Renal pelvis (tissue), 12 donors: ENCODE results near the gene RWDD3. TPM values are rescaled to one million over a fixed set of nuclear protein-coding genes. Genes with fewer than 3 reads are reported as not detected.

Experiments
- DNase-seq: peaks from one replicate; pipeline ENCODE4 v3.0.0-alpha.2; 2013
- long read RNA-seq, 16 experiments: transcript quantifications; one replicate each; lab custom pipeline, GENCODE V29; 2026
- polyA plus RNA-seq, 3 donors: library from polyadenylated mRNA; unstranded; fragments of 120-200 nt; gene quantifications; one replicate each; pipeline ENCODE4 v1.2.1, GENCODE V29; 2013; ENCODE audit not compliant: insufficient read length in 3 of 3

The RWDD3 gene, protein sequence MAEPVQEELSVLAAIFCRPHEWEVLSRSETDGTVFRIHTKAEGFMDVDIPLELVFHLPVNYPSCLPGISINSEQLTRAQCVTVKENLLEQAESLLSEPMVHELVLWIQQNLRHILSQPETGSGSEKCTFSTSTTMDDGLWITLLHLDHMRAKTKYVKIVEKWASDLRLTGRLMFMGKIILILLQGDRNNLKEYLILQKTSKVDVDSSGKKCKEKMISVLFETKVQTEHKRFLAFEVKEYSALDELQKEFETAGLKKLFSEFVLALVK
- 10 to 100 TPM; 40.1 to 46.0 (median 45.2) TPM for polyA plus RNA-seq
- long read RNA-seq, donor 1, transcript RWDD3-202 (4 exons, 1,235 nt), result major isoform, 5 of 11 reads
- long read RNA-seq, donor 1, partial matches to known transcripts, result 0 of 11 reads
- long read RNA-seq, donor 1, other reads (novel, unspliced or antisense), result 0 of 11 reads
- long read RNA-seq, donor 2, transcript RWDD3-202 (4 exons, 1,235 nt), result major isoform, 8 of 17 reads
- long read RNA-seq, donor 2, partial matches to known transcripts, result 0 of 17 reads
- long read RNA-seq, donor 2, other reads (novel, unspliced or antisense), result 0 of 17 reads
- long read RNA-seq, donor 3, transcript RWDD3-202 (4 exons, 1,235 nt), result major isoform, 9 of 15 reads
- long read RNA-seq, donor 3, partial matches to known transcripts, result 0 of 15 reads
- long read RNA-seq, donor 3, other reads (novel, unspliced or antisense), result 0 of 15 reads
- long read RNA-seq, donor 4, transcript RWDD3-202 (4 exons, 1,235 nt), result major isoform, 9 of 15 reads
- long read RNA-seq, donor 4, partial matches to known transcripts, result 0 of 15 reads
- long read RNA-seq, donor 4, other reads (novel, unspliced or antisense), result 0 of 15 reads
- long read RNA-seq, donor 5, partial matches to known transcripts, result 0 of 6 reads
- long read RNA-seq, donor 5, other reads (novel, unspliced or antisense), result 0 of 6 reads
- long read RNA-seq, donor 6, partial matches to known transcripts, result 6 of 14 reads
- long read RNA-seq, donor 6, other reads (novel, unspliced or antisense), result 0 of 14 reads
- long read RNA-seq, donor 7, partial matches to known transcripts, result 9 of 18 reads
- long read RNA-seq, donor 7, other reads (novel, unspliced or antisense), result 0 of 18 reads
- long read RNA-seq, donor 8, partial matches to known transcripts, result 0 of 7 reads
- long read RNA-seq, donor 8, other reads (novel, unspliced or antisense), result 0 of 7 reads
- long read RNA-seq, donor 9, transcript RWDD3-202 (4 exons, 1,235 nt), result major isoform, 7 of 24 reads
- long read RNA-seq, donor 9, partial matches to known transcripts, result 5 of 24 reads
- long read RNA-seq, donor 9, other reads (novel, unspliced or antisense), result 5 of 24 reads
- long read RNA-seq, donor 10, partial matches to known transcripts, result 6 of 14 reads
- long read RNA-seq, donor 10, other reads (novel, unspliced or antisense), result 0 of 14 reads
- long read RNA-seq, donor 11, partial matches to known transcripts, result 0 of 3 reads
- long read RNA-seq, donor 11, other reads (novel, unspliced or antisense), result 0 of 3 reads
- long read RNA-seq, donor 12, partial matches to known transcripts, result 8 of 16 reads
- long read RNA-seq, donor 12, other reads (novel, unspliced or antisense), result 0 of 16 reads
- long read RNA-seq, donor 13, partial matches to known transcripts, result 0 of 8 reads
- long read RNA-seq, donor 13, other reads (novel, unspliced or antisense), result 0 of 8 reads
- long read RNA-seq, donor 14, result 0 reads
- long read RNA-seq, donor 15, transcript RWDD3-202 (4 exons, 1,235 nt), result major isoform, 10 of 23 reads
- long read RNA-seq, donor 15, partial matches to known transcripts, result 8 of 23 reads
- long read RNA-seq, donor 15, other reads (novel, unspliced or antisense), result 0 of 23 reads
- long read RNA-seq, donor 16, transcript RWDD3-202 (4 exons, 1,235 nt), result major isoform, 5 of 11 reads
- long read RNA-seq, donor 16, partial matches to known transcripts, result 0 of 11 reads
- long read RNA-seq, donor 16, other reads (novel, unspliced or antisense), result 0 of 11 reads

DNA sequence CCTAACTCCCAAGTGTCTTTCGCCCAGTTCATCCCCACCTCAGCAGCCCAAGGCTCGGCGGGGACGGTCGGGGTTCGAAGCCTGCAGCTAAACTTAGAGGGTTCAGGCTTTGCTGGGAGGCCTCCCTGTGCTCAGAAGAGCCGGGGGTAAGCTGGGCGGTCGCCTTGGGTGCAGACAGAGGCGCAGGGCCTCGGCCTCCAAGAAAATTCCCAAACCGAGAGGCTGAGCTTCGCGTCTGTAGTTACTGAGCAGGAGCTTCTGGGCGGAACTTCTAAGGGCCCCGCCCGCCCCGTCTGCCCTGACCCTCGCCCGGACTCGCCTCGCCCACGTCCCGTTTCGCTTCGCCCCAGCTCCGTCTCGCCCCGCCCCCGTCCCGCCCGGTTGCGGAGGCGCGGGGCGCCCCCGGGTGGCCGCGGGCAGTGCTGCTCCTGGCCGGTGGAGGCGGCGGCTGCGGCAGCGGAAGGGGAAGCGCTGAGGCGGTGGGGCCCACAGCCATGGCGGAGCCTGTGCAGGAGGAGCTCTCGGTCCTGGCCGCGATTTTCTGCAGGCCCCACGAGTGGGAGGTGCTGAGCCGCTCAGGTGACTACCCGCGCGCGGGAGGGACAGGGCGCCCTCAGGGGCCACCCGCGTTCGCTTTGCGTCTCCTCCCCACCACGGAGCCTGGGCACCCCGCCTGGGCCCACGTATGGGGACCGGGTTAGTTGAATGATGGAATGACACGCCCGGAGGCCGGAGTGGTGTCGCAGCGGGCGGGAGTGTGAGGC, at the start of gene RWDD3:
RWDD3 (plus strand) TSS at position 474 of the 764 bp plus-strand sequence; CDS start at position 495, 21 bp downstream.
- DNase-seq, result peak; percentile 91

DNA sequence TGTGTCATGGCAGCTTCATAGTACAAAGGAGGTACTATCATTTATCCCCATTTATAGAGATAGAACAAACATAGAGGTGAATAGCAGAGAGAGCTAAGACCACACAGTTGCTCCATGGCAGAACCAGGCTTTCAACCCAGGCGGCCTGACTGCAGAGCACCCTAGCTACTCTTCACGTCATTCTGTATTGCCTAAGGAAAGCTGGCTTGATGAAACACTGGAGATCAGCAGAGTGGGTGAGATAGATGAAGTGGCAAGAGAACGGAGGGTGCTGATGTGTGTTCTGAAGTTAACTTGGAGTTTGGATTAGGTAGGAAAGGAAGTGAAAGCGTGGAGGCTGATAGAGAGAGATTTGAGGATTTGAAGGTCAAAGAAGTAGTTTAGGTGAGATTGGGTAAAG, 47.9 kb upstream of the RWDD3 start:
- no peak for DNase-seq

DNA sequence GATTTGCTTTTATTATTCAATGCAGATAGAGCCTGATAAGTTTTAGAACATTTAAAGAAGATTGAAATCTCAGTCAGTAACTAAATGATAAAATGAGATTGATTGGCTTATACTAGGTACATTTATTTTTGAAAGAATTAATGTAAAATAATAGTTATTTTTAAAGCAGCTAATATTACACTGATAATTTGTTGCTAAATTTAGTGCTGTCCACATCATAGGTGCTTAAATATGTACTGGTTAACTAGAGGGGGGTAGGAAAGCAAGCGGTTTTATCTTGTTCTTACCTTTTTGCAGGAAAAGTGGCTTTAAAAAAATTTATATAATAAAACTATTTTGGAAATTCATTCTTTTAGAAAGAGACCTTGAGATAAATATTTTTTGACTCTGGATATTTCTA, 40.4 kb upstream of the RWDD3 start:
- DNase-seq, result no peak

DNA sequence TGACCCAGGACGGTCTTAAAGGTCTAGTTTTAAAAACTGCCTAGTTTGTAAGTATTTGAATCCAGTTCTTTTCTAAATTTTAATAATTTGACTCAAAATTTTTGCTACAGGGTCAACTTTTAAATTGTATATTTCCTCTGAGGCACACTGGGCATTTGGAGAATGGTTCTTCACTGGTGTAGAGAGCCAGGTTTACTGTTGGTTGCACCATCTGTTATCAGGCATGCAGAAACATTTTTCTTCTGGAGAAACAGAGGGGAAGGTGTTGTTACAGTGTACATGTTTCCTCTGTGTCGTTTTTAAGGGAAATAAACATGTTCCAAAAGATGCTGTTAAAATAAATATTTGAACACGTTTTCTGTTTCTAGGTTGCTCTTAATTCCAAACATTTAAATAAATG, 39.0 kb upstream of the RWDD3 start:
- DNase-seq, result no peak

DNA sequence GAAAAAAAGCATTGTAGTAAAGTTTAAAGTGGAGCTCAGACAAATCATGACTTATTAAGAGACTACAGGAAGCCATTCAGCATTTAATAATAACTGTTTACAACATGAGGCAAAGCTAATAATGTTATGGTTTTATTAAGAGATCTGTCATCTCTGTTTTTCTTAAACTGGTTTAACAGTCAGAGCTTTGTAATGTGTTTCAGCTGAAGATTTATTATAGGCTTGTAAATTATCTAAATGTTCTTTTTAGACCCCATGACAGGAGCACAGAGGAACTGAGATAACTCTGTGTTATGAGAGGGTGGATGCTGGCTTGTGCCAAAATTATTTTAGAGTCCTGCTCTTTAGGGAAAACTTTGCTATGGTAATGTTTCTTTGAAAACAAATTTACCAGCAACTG, 38.0 kb upstream of the RWDD3 start:
- DNase-seq, result peak; percentile 29

DNA sequence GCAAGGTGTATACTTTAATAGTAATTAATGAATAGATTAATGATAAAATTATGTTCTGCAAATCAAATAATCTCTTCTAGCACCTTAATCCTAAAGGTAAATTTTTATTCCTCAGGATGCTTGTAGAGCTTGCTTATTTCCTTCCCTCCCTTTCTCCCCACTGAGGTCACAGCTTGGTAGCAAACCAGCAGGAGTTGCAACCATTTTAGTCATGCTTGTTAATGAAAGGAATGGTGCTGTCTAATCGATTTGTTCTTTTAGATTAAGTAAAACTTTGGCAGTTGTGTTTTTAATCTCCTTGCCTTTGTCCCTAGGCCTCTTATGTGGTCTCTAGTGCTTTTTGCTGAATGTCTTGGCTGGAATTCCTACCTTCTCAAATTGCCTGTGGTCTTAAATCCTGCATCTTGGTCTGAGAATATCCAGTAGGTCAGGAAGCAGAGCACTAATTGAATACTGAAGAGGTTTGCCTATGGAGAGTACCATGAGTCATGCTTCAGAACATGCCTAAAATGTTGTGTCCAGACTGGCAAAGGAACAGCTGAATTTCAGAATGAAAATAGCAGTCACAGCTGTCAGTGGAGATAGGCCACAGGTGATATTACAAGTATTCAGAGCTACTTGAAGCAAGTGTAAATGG, 36.3 kb upstream of the RWDD3 start:
- DNase-seq, result no peak

DNA sequence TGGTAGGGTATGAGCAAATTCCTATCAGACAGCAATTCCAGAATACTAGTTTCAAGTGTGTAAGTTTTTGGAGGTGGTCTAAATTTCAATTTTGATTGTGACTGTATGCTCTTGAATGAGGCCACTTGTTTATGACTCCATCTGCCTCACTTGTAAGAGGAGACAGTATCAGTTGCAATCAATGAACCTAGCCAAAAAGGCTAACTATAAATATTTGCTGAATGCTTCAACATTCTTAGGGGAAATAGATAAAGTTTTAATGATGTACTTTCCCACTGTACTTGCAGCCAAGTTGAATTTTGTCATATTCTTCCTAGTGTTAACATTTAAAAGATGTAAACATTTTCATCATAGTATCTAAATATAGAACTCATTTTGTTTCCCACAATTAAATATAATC, 32.1 kb upstream of the RWDD3 start:
- DNase-seq, result no peak

DNA sequence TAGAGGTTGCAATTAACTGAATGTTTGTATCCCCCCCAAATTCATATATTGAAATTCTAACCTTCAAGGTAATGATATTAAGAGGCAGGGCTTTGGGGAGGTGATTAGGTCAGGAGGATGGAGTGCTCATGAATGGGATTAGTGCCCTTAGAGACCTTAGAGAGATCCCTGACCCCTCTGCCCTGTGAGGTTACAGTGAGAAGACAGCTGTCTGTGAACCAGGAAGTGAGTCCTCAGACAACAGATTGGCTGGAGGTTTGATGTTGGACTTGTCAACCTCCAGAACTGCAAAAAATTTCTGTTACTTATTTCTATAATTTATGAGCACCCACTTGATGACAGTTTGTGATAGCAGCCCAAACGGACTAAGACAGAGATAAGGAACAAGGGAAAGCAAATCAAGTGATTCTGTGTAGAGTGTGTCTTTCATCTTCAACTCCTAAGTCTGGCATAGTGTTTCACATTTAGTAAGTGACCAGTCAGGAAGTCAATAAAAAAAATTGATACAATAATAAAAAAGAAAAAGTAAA, 30.0 kb upstream of the RWDD3 start:
- DNase-seq, result no peak

DNA sequence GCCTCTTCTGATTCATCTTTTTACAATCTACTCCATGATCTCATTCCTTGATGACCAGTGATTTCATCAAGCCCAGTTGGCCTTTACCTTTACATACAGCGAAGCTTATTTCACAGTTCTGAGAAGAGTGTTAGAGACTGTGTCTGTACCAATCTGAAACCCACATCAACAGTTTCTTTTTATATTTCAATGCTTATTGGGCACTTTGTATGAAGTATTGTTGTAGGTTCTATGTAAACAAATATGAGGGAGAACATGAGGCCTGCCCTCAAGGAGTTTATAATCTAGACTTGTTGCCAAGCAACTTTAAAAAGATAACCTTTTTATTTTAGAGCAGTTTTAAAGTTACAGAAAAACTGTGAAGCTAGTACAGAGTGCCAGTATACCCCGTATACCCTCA, 27.5 kb upstream of the RWDD3 start:
- DNase-seq, result no peak

DNA sequence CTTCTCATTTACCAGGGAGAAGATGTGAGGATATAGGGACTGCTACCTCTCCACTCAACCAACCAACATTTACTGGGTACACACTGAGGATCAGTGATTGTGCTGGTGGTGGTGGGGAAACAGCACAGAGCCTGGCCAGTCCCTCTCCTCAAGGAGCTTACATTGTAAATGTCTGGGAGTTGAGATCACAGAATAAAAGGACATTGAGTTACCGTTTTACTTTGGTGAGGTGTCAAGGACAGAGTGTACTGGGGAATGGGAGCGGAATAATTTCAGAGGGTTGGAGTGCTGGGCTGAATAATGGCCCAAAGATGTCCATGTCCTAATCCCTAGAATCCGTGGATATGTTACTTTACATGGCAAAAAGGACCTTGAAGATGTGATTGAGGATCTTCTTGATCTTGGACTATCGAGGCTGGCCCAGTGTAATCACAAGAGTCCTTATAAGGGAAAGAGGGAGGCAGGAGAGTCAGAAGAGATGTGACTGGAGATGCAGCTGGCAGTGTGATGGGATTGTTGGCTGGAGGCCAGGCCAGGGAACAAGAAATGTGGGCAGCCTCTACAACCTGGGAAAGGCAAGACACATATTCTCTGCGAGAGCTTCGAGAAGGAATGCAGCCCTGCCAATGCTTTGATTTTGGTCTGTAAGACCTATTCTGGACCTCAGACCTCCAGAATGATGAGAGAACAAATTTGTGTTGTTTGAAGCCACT, 26.6 kb upstream of the RWDD3 start:
- no peak for DNase-seq

DNA sequence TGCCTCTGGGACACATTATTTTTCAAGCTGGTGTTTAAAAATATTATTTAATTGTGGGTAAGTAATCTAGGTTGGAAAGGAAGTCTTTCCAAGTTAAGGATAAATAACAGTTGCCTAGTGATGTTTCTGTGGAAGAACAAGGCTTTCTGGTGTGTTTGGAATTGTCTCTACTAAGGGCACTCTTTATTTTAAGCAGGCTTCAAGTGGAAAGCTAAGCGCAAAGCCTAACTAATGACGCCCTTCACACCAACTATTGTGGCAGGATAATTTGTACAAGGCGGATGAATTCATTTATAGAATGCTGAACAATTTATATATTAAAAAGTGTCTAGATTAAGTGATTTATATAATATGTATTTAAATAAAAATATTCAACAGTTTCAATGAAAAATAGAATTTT, 25.1 kb upstream of the RWDD3 start:
- DNase-seq, result no peak

DNA sequence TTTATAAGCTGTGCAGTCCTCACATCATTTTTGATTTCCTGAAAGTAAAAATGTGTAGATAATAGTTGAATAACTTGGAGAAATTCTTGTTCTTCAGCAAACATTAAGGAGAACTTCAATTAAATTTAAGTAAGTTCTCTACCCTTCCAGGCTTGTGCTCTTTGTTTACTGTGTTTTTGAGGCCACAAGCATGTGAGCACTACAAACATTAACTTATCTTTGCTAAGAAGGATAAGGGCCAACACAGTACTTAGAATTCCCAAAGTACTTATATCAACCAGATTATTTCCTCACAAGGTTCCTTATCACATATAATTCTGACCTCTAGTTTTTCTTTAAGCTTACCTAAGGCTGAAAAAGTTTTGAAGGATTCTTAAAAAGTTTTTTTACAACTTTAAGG, 24.7 kb upstream of the RWDD3 start:
- DNase-seq, result no peak

DNA sequence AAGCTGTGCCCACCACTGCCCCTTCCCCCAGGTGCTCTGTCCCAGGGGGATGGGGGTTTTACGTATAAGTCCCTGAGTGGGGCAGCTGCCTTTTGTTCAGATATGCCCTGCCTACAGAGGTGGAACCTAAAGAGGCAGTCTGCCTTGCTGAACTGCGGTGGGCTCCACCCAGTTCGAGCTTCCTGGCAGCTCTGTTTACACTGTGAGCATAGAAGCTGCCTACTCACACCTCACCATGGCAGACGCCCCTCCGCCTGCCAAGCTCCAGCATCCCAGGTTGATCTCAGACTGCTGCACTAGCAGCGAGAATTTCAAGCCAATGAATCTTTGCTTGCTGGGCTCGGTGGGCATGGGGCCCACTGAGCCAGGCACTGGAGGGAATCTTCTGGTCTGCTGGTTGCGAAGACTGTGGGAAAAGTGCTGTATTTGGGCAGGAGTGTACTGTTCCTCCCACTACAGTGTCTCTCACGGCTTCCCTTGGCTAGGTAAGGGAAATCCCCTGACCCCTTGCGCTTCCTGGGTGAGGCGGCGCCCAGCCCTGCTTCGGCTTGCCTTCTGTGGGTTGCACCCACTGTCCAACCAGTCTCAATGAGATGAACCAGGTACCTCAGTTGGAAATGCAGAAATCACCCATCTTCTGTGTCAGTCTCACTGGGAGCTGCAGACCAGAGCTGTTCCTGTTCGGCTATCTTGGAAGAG, 17.6 kb upstream of the RWDD3 start:
- no peak for DNase-seq

DNA sequence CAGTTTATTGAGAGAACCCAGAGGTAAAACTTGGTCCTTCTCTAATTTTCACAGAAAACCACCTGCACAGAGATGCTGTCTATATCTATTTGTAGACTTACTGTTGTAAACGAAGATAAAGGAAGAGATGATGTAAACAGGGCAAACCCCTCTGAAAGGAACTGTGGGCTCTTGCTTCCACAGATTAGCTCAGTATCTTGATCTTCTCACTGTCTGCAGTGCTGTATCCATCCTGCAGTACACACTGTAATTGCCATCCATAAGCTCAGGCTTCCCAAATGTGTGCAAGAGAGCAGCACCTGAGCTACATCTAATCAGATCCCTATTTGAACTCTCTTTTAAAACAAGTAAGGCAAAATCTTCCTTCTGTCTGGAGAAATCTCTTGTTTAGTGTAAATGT, 16.6 kb upstream of the RWDD3 start:
- DNase-seq, result no peak

DNA sequence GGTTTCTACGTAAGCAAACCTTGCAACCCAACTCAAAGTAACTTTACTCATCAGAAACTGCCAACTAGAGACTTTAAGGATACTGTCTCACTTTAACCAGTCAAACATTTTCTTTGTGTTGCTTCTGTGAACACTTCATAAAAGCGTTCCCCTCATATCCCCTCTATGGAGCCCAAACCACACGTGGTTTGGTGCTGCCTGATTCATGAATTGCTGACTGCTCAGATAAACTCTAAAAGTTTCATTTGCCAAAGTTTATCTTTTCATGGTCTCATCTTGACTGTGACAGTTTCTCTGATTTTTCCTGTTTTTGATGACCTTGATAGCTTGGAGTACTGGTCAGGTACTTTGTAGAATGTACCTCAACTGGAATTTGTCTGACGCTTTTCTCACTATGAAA, 14.6 kb upstream of the RWDD3 start:
- no peak for DNase-seq

DNA sequence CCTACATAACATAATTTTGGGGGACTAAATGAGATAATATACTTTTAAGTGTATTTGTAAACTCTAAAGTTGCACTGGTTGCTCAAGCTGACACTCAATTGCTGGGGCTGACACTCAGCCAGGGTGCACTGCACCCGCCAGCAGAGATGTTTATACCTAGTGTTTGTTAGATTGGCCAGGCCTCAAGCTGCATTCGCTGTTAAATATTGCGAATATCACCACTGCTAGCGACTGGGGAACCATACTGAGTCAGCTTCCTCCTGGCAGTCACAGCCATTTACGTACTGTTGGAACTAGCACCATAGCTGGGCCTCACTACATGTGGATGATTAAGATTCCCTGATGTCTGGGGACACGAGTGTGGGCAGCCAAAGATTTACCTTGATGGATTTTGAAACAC, 12.7 kb upstream of the RWDD3 start:
- DNase-seq, result no peak

DNA sequence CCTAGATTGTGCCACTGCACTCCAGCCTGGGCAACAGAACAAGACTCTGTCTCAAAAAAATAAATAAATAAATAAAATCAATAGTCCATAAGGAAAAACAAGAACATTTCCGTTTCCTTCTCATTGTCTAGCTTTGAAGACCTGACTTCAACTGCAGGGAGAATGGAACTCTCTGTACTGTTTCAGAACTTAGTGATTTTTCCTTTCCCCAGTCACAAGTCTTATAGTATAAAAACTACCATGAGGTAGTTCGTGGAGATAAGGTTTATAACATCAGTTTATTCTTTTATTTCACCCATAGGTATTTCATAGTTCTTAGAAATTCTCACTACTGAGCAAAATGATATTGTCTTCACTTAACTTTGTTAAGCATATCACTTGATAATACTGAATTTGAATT, 11.4 kb upstream of the RWDD3 start:
- DNase-seq, result no peak

DNA sequence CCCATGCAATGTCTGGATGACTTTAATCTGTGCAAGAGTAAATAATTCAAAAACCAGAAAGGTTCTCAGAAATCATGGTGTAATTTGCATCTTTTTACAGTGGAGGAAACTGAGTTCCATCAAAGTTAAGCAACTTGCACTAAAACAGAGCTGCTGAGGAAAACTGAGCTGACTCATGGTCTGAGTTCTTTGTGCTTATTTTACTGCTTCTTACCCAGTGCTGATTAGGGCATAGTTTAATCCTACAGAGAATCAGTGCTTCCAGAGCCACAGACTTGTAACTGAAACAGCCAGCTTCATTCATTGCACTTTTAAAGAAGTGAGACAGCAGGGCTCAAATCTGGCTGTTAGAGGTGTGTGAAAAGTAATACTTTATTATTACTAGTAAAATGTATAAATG, 10.9 kb upstream of the RWDD3 start:
- no peak for DNase-seq
